HepG2 (cell line): Measurements from ENCODE around the gene RREB1. TPM values are rescaled to one million over a fixed set of nuclear protein-coding genes. Genes with fewer than 3 reads are reported as not detected.

Experiments used
- ATAC-seq: fragments of 200-7000 bp; cut with Tn5 transposase; 3 replicates; pipeline ENCODE4 v1.9.1; 2020; ENCODE audit warnings: mild to moderate bottlenecking, moderate library complexity
- BruUV-seq: library from RNA; stranded (reverse); fragments of 400-500 nt; replicated peaks from 2 replicates; lab custom pipeline; 2021; lab: Mats Ljungman, UMichigan
- CTCF ChIA-PET: fragments of 300-600 bp; formaldehyde crosslinking; extraction: SDS; loops from one replicate; lab custom pipeline; 2021; ENCODE audit warnings: low total read pairs, inconsistent platforms, low intra/inter-chr PET ratio; lab: Yijun Ruan, JAX
- POLR2A ChIA-PET: fragments of 350-600 bp; sonication (Branson Sonifier 250); formaldehyde crosslinking; loops from one replicate; lab custom pipeline; 2020; ENCODE audit warnings: antibody characterized with exemption, inconsistent platforms; lab: Yijun Ruan, JAX
- DNase-seq: peaks from one replicate; pipeline ENCODE4 v3.0.0-alpha.2; 2015; ENCODE audit warnings: low spot score
- FAIRE-seq: peaks from 3 replicates; lab custom pipeline; 2011; peaks lifted over from hg19 to GRCh38; lab: Jason Lieb, UNC
- H2AFZ ChIP-seq: one replicate; pipeline ENCODE4 v1.6.1; 2011; ENCODE audit warnings: low read length, inconsistent platforms
- H3K27ac ChIP-seq: fragments of 300-600 bp; 3 replicates; pipeline ENCODE4 v1.8.0; 2011; ENCODE audit warnings: mixed run types, mild to moderate bottlenecking, mixed read lengths, low read length, inconsistent platforms; ENCODE audit not compliant: insufficient read depth; ENCODE audit errors: extremely low read length
- H3K27me3 ChIP-seq, 2 experiments: fragments of 200-600 bp in 1 of 2; 2 replicates in 1 of 2; 3 replicates in 1 of 2; pipeline versions ENCODE4 v1.6.0 to v1.8.0; 2011; ENCODE audit warnings: low read length in 2 of 2, mild to moderate bottlenecking in 2 of 2, moderate library complexity in 2 of 2, inconsistent platforms in 1 of 2; ENCODE audit not compliant: insufficient read depth in 2 of 2, control insufficient read depth in 1 of 2
- H3K36me3 ChIP-seq, 2 experiments: fragments of 200-600 bp in 1 of 2; replicated peaks in 1 of 2; 2 replicates in 1 of 2; 3 replicates in 1 of 2; pipeline versions ENCODE4 v1.5.1 to v1.8.0; 2011; ENCODE audit warnings: low read length in 2 of 2, inconsistent platforms in 1 of 2; ENCODE audit not compliant: insufficient read depth in 2 of 2, control insufficient read depth in 1 of 2
- H3K4me1 ChIP-seq: 2 replicates; pipeline ENCODE4 v1.5.1; 2012; ENCODE audit warnings: low read length, inconsistent platforms; ENCODE audit not compliant: insufficient read depth
- H3K4me2 ChIP-seq: 2 replicates; pipeline ENCODE4 v1.6.0; 2011; ENCODE audit warnings: low read depth, low read length, inconsistent platforms
- H3K4me3 ChIP-seq, 3 experiments: fragments of 200-600 bp in 1 of 3; sonication (generic), shearing (Covaris generic) in 1 of 3; replicated peaks in 1 of 3; 2 replicates each; pipeline ENCODE4 v1.5.1; 2011 to 2016; ENCODE audit warnings: low read length in 3 of 3, inconsistent platforms in 2 of 3, low read depth in 2 of 3, mild to moderate bottlenecking in 2 of 3, control low read depth in 1 of 3, mixed read lengths in 1 of 3; ENCODE audit not compliant: insufficient read depth in 1 of 3
- H3K79me2 ChIP-seq: one replicate; pipeline ENCODE4 v1.6.1; 2011; ENCODE audit warnings: low read length, inconsistent platforms; ENCODE audit not compliant: insufficient read depth
- H3K9ac ChIP-seq: 2 replicates; pipeline ENCODE4 v1.6.0; 2011; ENCODE audit warnings: mild to moderate bottlenecking, low read depth, low read length, inconsistent platforms; ENCODE audit not compliant: insufficient read depth
- H3K9me3 ChIP-seq: 2 replicates; pipeline ENCODE4 v1.5.1; 2012; ENCODE audit warnings: mild to moderate bottlenecking, low read length
- H4K20me1 ChIP-seq: 2 replicates; pipeline ENCODE4 v1.6.0; 2011; ENCODE audit warnings: inconsistent platforms, mild to moderate bottlenecking, low read length, moderate library complexity; ENCODE audit not compliant: insufficient read depth
- HNF4A ChIP-seq: sonication (generic); formaldehyde crosslinking; IDR thresholded peaks from 2 replicates; pipeline ENCODE4 v1.4.0; 2020; ENCODE audit warnings: missing genetic modification reagents
- RBM22 ChIP-seq: fragments of 200-400 bp; formaldehyde crosslinking; optimal IDR thresholded peaks from 2 replicates; pipeline ENCODE3; 2017; ENCODE audit warnings: mild to moderate bottlenecking, low read length, moderate library complexity
- SRSF9 ChIP-seq: fragments of 200-400 bp; formaldehyde crosslinking; IDR thresholded peaks from 2 replicates; pipeline ENCODE4 v1.6.1; 2018; ENCODE audit warnings: borderline replicate concordance, mild to moderate bottlenecking, low read depth, low read length; ENCODE audit not compliant: insufficient read depth, poor library complexity, severe bottlenecking
- ZNF768 ChIP-seq: sonication (generic); formaldehyde crosslinking; IDR thresholded peaks from 2 replicates; pipeline ENCODE4 v1.4.0; 2020; ENCODE audit warnings: missing genetic modification reagents
- WGBS: methylation state at CpG from one replicate; pipeline ENCODE4 v1.1.6; 2017; ENCODE audit warnings: low lambda C conversion rate; 5-methylcytosine and 5-hydroxymethylcytosine counted together
- in situ Hi-C: cut with HindIII; loops from 2 replicates; pipeline ENCODE4 v1.10.0; 2017; ENCODE audit warnings: low pct_unique_long_range_greater_than_20kb; ENCODE audit not compliant: extremely low pct_ligation_motif_present
- intact Hi-C: fragments of 100-400 bp; cut with micrococcal nuclease; formaldehyde crosslinking; loops from one replicate; pipeline ENCODE4 v1.10.0; 2022; ENCODE audit not compliant: unreplicated experiment
- polyA plus RNA-seq, 8 experiments: library from polyadenylated mRNA; depleted of rRNA in 3 of 8; stranded (reverse) in 7 of 8; unstranded in 1 of 8; fragments of >200 nt; fragmentation: Illumina TruSeq in 4 of 8; extraction: Trizol in 4 of 8; gene quantifications; 2 replicates each; pipeline versions ENCODE4 v1.2.1 to v1.2.3, GENCODE V29; 2011 to 2016; ENCODE audit warnings: low read depth in 4 of 8, missing spikeins in 1 of 8, mixed read lengths in 1 of 8; ENCODE audit not compliant: insufficient read depth in 1 of 8
- total RNA-seq, 5 experiments: library from RNA; depleted of rRNA; stranded (reverse); fragments of >200 nt; fragmentation: Illumina TruSeq; extraction: Trizol; gene quantifications; 2 replicates each; pipeline ENCODE4 v1.2.3, GENCODE V29; 2016; ENCODE audit warnings: low read depth in 1 of 5
- TF ChIP-seq, protein P1 (sequence below), 2 experiments: fragments of 450-650 bp in 1 of 2; sonication (generic) in 1 of 2; formaldehyde crosslinking; IDR thresholded peaks; 2 replicates each; pipeline versions ENCODE4 v1.5.0 to v1.8.0; 2020 to 2022; ENCODE audit warnings: mild to moderate bottlenecking in 1 of 2, missing genetic modification reagents in 1 of 2
- TF ChIP-seq, protein P2 (sequence below): sonication (generic); formaldehyde crosslinking; IDR thresholded peaks from 2 replicates; pipeline ENCODE4 v1.4.0; 2020; ENCODE audit warnings: missing genetic modification reagents, mild to moderate bottlenecking, borderline replicate concordance
- TF ChIP-seq, protein P3 (sequence below): sonication (generic); formaldehyde crosslinking; IDR thresholded peaks from 2 replicates; pipeline ENCODE4 v1.5.1; 2020; ENCODE audit warnings: mild to moderate bottlenecking, moderate library complexity, missing genetic modification reagents

RREB1 gene
- total and polyA plus RNA-seq, 2 of the 13 experiments (the other 11 are each of a cell fraction or from before 2014, with no cell fraction given), result 6.1 to 23.2 TPM

DNA sequence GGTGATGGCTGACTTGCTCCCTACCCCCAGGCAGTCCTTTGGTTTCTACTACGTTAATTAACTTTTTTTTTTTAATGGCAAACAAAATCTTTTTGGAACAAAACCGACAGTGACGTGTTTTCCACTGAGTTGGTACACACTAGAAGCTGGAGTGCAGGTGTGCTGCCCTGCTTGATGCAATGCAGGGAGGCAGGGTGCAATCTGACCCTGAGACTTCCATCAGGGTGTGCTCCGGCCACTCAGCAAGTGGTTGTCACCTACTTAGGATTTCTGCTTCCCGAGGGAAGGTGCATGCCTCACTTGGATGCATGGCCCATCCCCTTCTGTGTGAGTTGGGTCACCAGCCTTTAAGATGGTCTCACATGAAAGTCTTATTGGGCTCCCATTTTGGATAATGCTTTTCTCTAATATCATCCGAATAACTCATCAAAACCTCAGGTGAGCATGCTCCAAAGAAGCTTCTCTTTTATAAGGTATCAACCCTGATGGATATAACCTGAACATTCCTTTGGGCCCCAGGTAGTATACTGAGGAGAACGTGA lies 14.0 kb downstream of the RREB1 start:
- FAIRE-seq, result no peak
- in situ Hi-C loops, result no loop called here
- H3K36me3 ChIP-seq, result peaks cover 0 to 39% of the 10 kb centered on the region in 2 experiments; a peak in 4 of 5 replicates
- H3K27ac ChIP-seq, result no peak overlapping the region
- no peaks in the 10 kb centered on the region for H3K9me3 ChIP-seq
- H3K9ac ChIP-seq, result no peak overlapping the region
- H3K27me3 ChIP-seq, result no peaks in the 10 kb centered on the region
- intact Hi-C loops, result no loop called here
- TF ChIP-seq, protein P1, sequence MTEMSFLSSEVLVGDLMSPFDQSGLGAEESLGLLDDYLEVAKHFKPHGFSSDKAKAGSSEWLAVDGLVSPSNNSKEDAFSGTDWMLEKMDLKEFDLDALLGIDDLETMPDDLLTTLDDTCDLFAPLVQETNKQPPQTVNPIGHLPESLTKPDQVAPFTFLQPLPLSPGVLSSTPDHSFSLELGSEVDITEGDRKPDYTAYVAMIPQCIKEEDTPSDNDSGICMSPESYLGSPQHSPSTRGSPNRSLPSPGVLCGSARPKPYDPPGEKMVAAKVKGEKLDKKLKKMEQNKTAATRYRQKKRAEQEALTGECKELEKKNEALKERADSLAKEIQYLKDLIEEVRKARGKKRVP (CRISPR knock-in tag; IDR thresholded peaks at IDR 0.05), result peak in 1 of 2 experiments; percentile 42; a peak in 1 of 4 replicates
- no peak for TF ChIP-seq SRSF9
- TF ChIP-seq HNF4A (CRISPR knock-in tag), result no peak
- TF ChIP-seq, protein P2, sequence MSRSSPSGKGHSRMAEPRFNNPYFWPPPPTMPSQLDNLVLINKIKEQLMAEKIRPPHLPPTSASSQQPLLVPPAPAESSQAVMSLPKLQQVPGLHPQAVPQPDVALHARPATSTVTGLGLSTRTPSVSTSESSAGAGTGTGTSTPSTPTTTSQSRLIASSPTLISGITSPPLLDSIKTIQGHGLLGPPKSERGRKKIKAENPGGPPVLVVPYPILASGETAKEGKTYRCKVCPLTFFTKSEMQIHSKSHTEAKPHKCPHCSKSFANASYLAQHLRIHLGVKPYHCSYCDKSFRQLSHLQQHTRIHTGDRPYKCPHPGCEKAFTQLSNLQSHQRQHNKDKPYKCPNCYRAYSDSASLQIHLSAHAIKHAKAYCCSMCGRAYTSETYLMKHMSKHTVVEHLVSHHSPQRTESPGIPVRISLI (CRISPR knock-in tag), result 0 out of 2 replicates have a peak, but pooled peaks have one; percentile 9
- TF ChIP-seq ZNF768 (CRISPR knock-in tag), result no peak
- peak; percentile 22 for TF ChIP-seq RBM22
- TF ChIP-seq, protein P3, sequence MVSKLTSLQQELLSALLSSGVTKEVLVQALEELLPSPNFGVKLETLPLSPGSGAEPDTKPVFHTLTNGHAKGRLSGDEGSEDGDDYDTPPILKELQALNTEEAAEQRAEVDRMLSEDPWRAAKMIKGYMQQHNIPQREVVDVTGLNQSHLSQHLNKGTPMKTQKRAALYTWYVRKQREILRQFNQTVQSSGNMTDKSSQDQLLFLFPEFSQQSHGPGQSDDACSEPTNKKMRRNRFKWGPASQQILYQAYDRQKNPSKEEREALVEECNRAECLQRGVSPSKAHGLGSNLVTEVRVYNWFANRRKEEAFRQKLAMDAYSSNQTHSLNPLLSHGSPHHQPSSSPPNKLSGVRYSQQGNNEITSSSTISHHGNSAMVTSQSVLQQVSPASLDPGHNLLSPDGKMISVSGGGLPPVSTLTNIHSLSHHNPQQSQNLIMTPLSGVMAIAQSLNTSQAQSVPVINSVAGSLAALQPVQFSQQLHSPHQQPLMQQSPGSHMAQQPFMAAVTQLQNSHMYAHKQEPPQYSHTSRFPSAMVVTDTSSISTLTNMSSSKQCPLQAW (CRISPR knock-in tag), result no peak
- no peak overlapping the region for H3K4me2 ChIP-seq
- no peak overlapping the region for H2AFZ ChIP-seq
- no peak for DNase-seq
- WGBS, result 95% methylated on average over 7 of the region's 7 CpGs
- peaks cover 96% of the 10 kb centered on the region for H3K79me2 ChIP-seq
- peaks cover 36% of the 10 kb centered on the region for H3K4me1 ChIP-seq
- CTCF ChIA-PET, result no interaction called here
- POLR2A ChIA-PET, result interaction anchor here (1.1 kb wide), 1 partner anchor 14 kb away, joined by 3 read pairs; the partner anchor contains the start of gene RREB1
- H4K20me1 ChIP-seq, result peaks cover 73% of the 10 kb centered on the region
- H3K4me3 ChIP-seq, result no peak overlapping the region
- ATAC-seq, result no peak
- no TSS peak for BruUV-seq
